Calu3 (cell line): ENCODE data around the gene MLC1. TPM values are rescaled to one million over a fixed set of nuclear protein-coding genes. Genes with fewer than 3 reads are reported as not detected.

Source experiments
- BruUV-seq: library from RNA; stranded (reverse); fragments of 400-500 nt; replicated peaks from 2 replicates; lab custom pipeline; 2021; lab: Mats Ljungman, UMichigan
- CTCF ChIA-PET: fragments of 300-600 bp; sonication (Branson Sonifier 250); formaldehyde crosslinking; loops from one replicate; lab custom pipeline; 2022; ENCODE audit warnings: antibody characterized with exemption; lab: Charles Lee
- DNase-seq: peaks from one replicate; pipeline ENCODE4 v3.0.0; 2022
- H3K27ac Mint-ChIP-seq: one replicate; pipeline ENCODE4 v1.8.0; 2022; ENCODE audit warnings: mixed read lengths; ENCODE audit not compliant: unreplicated experiment
- H3K27me3 Mint-ChIP-seq: one replicate; pipeline ENCODE4 v1.8.0; 2022; ENCODE audit warnings: mixed read lengths; ENCODE audit not compliant: unreplicated experiment
- H3K36me3 Mint-ChIP-seq: one replicate; pipeline ENCODE4 v1.8.0; 2022; ENCODE audit warnings: mild to moderate bottlenecking, moderate library complexity, mixed read lengths; ENCODE audit not compliant: insufficient read depth, unreplicated experiment
- H3K4me1 Mint-ChIP-seq: one replicate; pipeline ENCODE4 v1.8.0; 2022; ENCODE audit warnings: mild to moderate bottlenecking, low read depth, mixed read lengths; ENCODE audit not compliant: unreplicated experiment
- H3K4me3 Mint-ChIP-seq: one replicate; pipeline ENCODE4 v1.8.0; 2022; ENCODE audit warnings: mild to moderate bottlenecking, low read depth, moderate library complexity, mixed read lengths; ENCODE audit not compliant: unreplicated experiment
- H3K9me3 Mint-ChIP-seq: one replicate; pipeline ENCODE4 v1.8.0; 2022; ENCODE audit warnings: low read depth, mixed read lengths; ENCODE audit not compliant: unreplicated experiment
- intact Hi-C: fragments of 100-400 bp; cut with micrococcal nuclease; formaldehyde crosslinking; loops from one replicate; pipeline ENCODE4 v1.10.0; 2022; ENCODE audit not compliant: unreplicated experiment
- total RNA-seq: library from RNA; stranded (reverse); gene quantifications from 2 replicates; pipeline ENCODE4 v1.2.3, GENCODE V29; 2022
- TF ChIP-seq, protein P1 (sequence below): fragments of 200-600 bp; IDR thresholded peaks from one replicate; pipeline ENCODE4 v1.8.0; 2022; ENCODE audit warnings: antibody characterized with exemption; ENCODE audit not compliant: unreplicated experiment

MLC1 gene
- total RNA-seq, 1 experiment from 2014 or later = not detected

DNA sequence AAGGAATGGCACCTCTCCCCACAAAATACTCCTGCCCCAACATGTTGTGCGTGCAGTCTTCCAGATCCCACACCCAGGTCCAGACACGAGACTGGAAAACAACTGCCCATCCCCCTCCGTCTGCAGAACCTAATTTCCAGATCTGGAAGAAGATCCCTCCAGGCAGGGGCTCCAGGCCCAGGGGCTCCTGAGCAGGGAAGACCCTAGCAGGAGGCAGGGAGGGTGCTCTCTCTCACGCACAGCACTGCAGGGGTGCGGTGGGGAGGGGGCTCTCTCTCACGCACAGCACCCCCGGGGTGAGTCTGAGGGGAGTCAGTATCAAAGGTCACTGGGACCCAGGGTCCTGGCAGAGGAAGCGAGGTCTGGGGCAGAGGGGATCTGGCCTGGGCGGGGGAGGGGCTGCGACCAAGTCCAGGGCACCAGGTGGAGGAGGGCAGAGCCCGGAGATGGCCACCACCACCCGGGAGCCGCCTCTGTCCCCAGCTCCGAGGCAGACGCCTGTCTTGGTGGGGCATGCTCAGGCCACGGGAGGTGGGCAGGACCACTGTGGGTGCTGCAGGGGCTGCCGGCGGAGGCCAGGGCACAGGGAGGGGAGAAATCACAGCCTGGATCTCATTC is 1.7 kb downstream of the MLC1 start:
- H3K36me3 Mint-ChIP-seq = peaks cover 4% of the 10 kb centered on the region
- H3K9me3 Mint-ChIP-seq = peaks cover 3% of the 10 kb centered on the region
- CTCF ChIA-PET = interaction anchor here (0.6 kb wide), 1 partner anchor 147 kb away, joined by 7 read pairs; no protein-coding TSS in a partner anchor
- TF ChIP-seq, protein P1, sequence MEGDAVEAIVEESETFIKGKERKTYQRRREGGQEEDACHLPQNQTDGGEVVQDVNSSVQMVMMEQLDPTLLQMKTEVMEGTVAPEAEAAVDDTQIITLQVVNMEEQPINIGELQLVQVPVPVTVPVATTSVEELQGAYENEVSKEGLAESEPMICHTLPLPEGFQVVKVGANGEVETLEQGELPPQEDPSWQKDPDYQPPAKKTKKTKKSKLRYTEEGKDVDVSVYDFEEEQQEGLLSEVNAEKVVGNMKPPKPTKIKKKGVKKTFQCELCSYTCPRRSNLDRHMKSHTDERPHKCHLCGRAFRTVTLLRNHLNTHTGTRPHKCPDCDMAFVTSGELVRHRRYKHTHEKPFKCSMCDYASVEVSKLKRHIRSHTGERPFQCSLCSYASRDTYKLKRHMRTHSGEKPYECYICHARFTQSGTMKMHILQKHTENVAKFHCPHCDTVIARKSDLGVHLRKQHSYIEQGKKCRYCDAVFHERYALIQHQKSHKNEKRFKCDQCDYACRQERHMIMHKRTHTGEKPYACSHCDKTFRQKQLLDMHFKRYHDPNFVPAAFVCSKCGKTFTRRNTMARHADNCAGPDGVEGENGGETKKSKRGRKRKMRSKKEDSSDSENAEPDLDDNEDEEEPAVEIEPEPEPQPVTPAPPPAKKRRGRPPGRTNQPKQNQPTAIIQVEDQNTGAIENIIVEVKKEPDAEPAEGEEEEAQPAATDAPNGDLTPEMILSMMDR = no peak
- BruUV-seq = no TSS peak
- DNase-seq = no peak
- peak overlapping the region; percentile 60 for H3K4me3 Mint-ChIP-seq
- peaks cover 46% of the 10 kb centered on the region for H3K27me3 Mint-ChIP-seq
- H3K4me1 Mint-ChIP-seq = peaks cover 11% of the 10 kb centered on the region
- intact Hi-C loops = no loop called here
- no peak overlapping the region for H3K27ac Mint-ChIP-seq

DNA sequence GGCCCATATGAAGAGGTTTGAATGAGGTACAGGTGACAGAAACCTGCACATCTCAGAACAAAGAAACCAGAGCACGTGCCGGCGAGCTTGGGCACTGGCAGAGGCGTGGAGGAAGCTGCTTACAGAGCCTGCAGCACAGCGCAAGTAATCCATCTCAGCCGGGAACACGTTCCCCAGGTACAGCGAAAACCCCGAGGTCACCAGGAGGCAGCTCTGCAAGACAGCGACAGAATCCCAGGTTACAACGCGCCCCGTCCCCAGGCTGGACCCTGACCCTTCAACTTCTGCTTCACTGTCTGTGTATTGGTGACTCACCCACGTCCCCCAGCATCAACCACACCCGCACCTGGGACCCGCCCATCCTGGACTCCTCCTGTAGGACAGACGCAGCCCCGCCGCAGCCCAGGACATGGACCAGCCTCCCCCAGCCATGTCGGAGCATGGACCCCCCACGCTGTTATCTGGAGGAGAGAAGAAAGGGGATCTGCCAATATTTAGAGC is 2.2 kb downstream of the MLC1 start:
- Mint-ChIP-seq H3K27ac (no peak overlapping the region), H3K4me3 (peak overlapping the region; percentile 60), H3K27me3 (peaks cover 46% of the 10 kb centered on the region), H3K36me3 (peaks cover 4% of the 10 kb centered on the region), H3K9me3 (peaks cover 3% of the 10 kb centered on the region), H3K4me1 (peaks cover 11% of the 10 kb centered on the region)
- TF ChIP-seq, protein P1 = no peak
- CTCF ChIA-PET = no interaction called here
- DNase-seq = peak; percentile 51
- BruUV-seq = no TSS peak
- intact Hi-C loops = no loop called here

DNA sequence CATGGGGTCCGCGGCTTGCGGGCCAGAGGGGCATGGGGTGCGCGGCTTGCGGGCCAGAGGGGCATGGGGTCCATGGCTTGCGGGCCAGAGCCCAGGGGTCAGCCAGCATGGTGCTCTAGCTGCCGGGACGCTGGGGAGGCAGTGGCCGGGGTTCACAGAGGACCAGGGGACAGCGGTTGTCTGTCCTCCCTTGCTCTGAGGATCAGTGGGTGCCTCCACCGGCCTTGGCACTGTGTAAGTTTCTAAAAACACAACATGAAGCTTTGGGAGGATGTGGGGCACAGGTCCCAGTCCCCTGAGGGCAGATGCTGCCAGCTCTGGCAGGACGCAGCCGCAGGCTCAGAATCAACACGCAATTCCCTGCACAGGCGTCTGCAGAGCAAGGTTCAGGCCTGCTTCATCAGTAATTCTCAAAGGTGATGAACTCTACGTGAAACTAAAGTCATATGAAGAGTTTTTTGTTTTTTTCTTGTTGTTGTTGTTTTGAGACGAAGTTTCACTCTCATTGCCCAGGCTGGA is 3.0 kb downstream of the MLC1 start:
- no TSS peak for BruUV-seq
- H3K9me3 Mint-ChIP-seq = peaks cover 3% of the 10 kb centered on the region
- no peak overlapping the region for H3K4me3 Mint-ChIP-seq
- DNase-seq = no peak
- TF ChIP-seq, protein P1 = no peak
- peaks cover 46% of the 10 kb centered on the region for H3K27me3 Mint-ChIP-seq
- intact Hi-C loops = no loop called here
- peak overlapping the region; percentile 25 for H3K27ac Mint-ChIP-seq
- peaks cover 4% of the 10 kb centered on the region for H3K36me3 Mint-ChIP-seq
- peaks cover 11% of the 10 kb centered on the region for H3K4me1 Mint-ChIP-seq
- CTCF ChIA-PET = no interaction called here

DNA sequence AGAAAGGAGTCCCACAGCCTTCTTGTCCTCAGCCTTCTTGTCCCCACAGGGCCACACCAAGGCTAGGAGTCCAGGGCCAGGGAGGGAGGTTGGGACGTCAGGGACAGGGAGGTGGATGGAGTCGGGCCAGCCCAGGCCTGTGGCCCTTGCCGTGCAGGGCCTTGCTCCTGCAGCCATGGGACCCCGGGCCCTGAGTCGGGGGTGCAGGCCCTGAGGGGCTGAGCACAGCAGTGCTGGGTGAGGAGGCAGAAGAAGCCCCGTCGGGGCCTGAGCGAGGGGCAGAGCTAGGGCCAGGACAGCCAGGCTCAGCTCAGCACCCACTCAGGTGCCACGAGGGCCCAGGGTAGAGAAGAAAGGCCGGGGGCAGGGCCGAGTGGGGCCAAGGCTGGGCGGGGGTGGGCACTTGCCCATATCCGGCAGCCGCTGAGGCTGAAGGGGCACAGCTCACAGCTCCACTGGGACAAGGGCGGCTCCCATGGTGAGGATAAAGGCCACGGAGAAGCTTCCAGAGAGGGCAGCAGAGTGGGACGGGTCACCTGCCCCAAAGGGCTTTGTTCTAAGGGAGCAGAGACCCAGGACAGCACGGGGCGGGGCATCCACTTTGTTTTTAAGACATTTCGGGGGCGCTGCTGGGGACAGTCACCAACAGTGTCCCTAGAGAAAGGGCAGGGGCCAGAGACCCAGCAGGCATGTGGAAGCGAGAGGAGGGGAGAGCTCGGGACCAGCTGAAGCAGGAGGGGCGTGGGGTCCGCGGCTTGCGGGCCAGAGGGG is 3.6 kb downstream of the MLC1 start:
- BruUV-seq = no TSS peak
- Mint-ChIP-seq H3K4me1 (peaks cover 11% of the 10 kb centered on the region), H3K36me3 (peaks cover 4% of the 10 kb centered on the region), H3K9me3 (no peaks in the 10 kb centered on the region), H3K27ac (peak overlapping the region; percentile 25), H3K4me3 (no peak overlapping the region), H3K27me3 (peaks cover 52% of the 10 kb centered on the region)
- TF ChIP-seq, protein P1 = no peak
- intact Hi-C loops = no loop called here
- CTCF ChIA-PET = no interaction called here
- no peak for DNase-seq
